HEK293T (cell line): Measurements from ENCODE around the gene C19orf47.

Experiments
- CTCF ChIA-PET: fragments of 350-600 bp; formaldehyde crosslinking; extraction: SDS; loops from one replicate; lab custom pipeline; 2021; ENCODE audit warnings: antibody characterized with exemption, inconsistent platforms; lab: Yijun Ruan, JAX
- POLR2A ChIA-PET: fragments of 350-600 bp; formaldehyde crosslinking; extraction: SDS; loops from one replicate; lab custom pipeline; 2020; ENCODE audit warnings: antibody characterized with exemption, inconsistent platforms; lab: Yijun Ruan, JAX
- DNase-seq: peaks from one replicate; pipeline ENCODE4 v3.0.0; 2012; ENCODE audit warnings: mixed read lengths; ENCODE audit errors: extremely low spot score
- ARNT ChIP-seq: fragments of 450-650 bp; IDR thresholded peaks from 2 replicates; pipeline ENCODE4 v1.6.1; 2017; ENCODE audit warnings: mild to moderate bottlenecking
- BHLHE40 ChIP-seq: fragments of 450-650 bp; IDR thresholded peaks from 2 replicates; pipeline ENCODE4 v1.6.1; 2016; ENCODE audit warnings: mild to moderate bottlenecking, moderate library complexity, borderline replicate concordance
- CTBP1 ChIP-seq: fragments of 450-650 bp; IDR thresholded peaks from 2 replicates; pipeline ENCODE4 v1.6.1; 2016; ENCODE audit warnings: borderline replicate concordance
- ELF4 ChIP-seq: fragments of 450-650 bp; IDR thresholded peaks from 2 replicates; pipeline ENCODE4 v1.6.1; 2017; ENCODE audit warnings: antibody characterized with exemption
- FOXA1 ChIP-seq: fragments of 450-650 bp; IDR thresholded peaks from 2 replicates; pipeline ENCODE4 v1.6.1; 2016; ENCODE audit warnings: mild to moderate bottlenecking
- FOXK2 ChIP-seq: fragments of 450-650 bp; IDR thresholded peaks from 2 replicates; pipeline ENCODE4 v1.6.1; 2016; ENCODE audit warnings: mild to moderate bottlenecking
- FOXM1 ChIP-seq: fragments of 450-650 bp; IDR thresholded peaks from 2 replicates; pipeline ENCODE4 v1.6.1; 2017; ENCODE audit warnings: mild to moderate bottlenecking, borderline replicate concordance
- HDGF ChIP-seq: fragments of 450-650 bp; IDR thresholded peaks from 2 replicates; pipeline ENCODE4 v1.6.1; 2017; ENCODE audit warnings: antibody characterized with exemption, borderline replicate concordance
- L3MBTL2 ChIP-seq: fragments of 450-650 bp; conservative IDR thresholded peaks from 2 replicates; pipeline ENCODE4 v1.6.1; 2016; ENCODE audit warnings: mild to moderate bottlenecking
- LEF1 ChIP-seq: fragments of 450-650 bp; IDR thresholded peaks from 2 replicates; pipeline ENCODE4 v1.6.1; 2017; ENCODE audit warnings: mild to moderate bottlenecking, borderline replicate concordance
- NFRKB ChIP-seq: fragments of 450-650 bp; IDR thresholded peaks from 2 replicates; pipeline ENCODE4 v1.6.1; 2016; ENCODE audit warnings: mild to moderate bottlenecking, moderate library complexity
- SP1 ChIP-seq: fragments of 450-650 bp; IDR thresholded peaks from 2 replicates; pipeline ENCODE4 v1.6.1; 2017
- SUZ12 ChIP-seq: fragments of 450-650 bp; IDR thresholded peaks from 2 replicates; pipeline ENCODE4 v1.6.1; 2016; ENCODE audit warnings: mild to moderate bottlenecking
- TARDBP ChIP-seq: fragments of 450-650 bp; IDR thresholded peaks from 2 replicates; pipeline ENCODE4 v1.6.1; 2016
- ZNF384 ChIP-seq: fragments of 450-650 bp; IDR thresholded peaks from 2 replicates; pipeline ENCODE4 v1.6.1; 2016
- TF ChIP-seq, protein P1 (sequence below): fragments of 450-650 bp; IDR thresholded peaks from 2 replicates; pipeline ENCODE4 v1.6.1; 2016

The C19orf47 gene

DNA sequence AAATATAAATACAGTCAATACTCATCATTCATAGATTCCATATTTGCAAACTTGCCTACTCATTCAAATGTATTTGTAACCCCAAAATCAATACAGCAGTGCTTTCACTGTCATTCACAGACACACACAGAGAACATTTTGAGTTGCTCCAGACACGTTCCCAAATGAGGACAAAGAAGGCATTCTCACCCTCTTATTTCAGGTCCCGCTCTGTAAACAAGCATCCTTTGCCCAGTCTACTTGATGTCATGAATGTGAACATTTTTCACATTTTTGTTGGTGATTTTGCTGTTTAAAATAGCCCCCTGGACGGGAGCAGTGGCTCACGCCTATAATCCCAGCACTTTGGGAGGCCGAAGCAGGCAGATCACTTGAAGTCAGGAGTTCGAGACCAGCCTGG, 15.5 kb downstream of the C19orf47 start:
- ChIA-PET POLR2A (no interaction called here), CTCF (no interaction called here)
- no peak for DNase-seq
- TF ChIP-seq L3MBTL2 = no peak
- TF ChIP-seq HDGF = no peak
- TF ChIP-seq, protein P1, sequence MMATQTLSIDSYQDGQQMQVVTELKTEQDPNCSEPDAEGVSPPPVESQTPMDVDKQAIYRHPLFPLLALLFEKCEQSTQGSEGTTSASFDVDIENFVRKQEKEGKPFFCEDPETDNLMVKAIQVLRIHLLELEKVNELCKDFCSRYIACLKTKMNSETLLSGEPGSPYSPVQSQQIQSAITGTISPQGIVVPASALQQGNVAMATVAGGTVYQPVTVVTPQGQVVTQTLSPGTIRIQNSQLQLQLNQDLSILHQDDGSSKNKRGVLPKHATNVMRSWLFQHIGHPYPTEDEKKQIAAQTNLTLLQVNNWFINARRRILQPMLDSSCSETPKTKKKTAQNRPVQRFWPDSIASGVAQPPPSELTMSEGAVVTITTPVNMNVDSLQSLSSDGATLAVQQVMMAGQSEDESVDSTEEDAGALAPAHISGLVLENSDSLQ = no peak
- TF ChIP-seq FOXA1 = no peak
- TF ChIP-seq FOXK2 = no peak
- no peak for TF ChIP-seq ARNT
- no peak for TF ChIP-seq TARDBP
- TF ChIP-seq CTBP1 = no peak
- no peak for TF ChIP-seq FOXM1
- no peak for TF ChIP-seq LEF1
- no peak for TF ChIP-seq SP1
- no peak for TF ChIP-seq SUZ12
- TF ChIP-seq ELF4 = no peak

DNA sequence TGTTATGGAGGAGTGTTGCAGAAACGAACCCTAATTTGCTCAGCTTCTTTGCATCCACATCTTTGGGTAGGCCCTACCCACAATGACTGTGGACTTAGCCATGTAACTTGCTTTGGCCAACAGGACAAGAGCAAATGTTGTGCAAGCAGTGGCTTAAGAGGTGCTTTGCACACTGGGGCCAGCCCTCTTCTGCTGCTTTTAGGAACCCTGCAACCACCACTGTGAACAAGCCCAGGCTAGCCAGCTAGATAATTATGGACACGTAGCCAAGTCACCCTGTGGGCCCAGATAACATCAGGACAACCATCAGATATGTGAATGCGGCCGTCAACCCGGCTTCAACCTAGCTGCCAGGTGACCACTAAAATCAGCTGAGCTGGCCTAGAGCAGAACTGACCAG, 17.1 kb downstream of the C19orf47 start:
- ChIA-PET POLR2A (interaction anchor here (1.2 to 1.5 kb wide), 2 partner anchors 9 to 17 kb away, joined by 3 to 5 read pairs; partner anchors contain the start of genes C19orf47 and PLD3), CTCF (no interaction called here)
- DNase-seq = no peak
- TF ChIP-seq CTBP1 (no peak), FOXM1 (no peak), ZNF384 (no peak), FOXK2 (no peak), HDGF (no peak), L3MBTL2 (no peak), BHLHE40 (no peak), LEF1 (no peak), FOXA1 (no peak), SUZ12 (no peak), ELF4 (no peak), ARNT (no peak), SP1 (no peak), NFRKB (no peak), TARDBP (no peak)
- TF ChIP-seq, protein P1 = no peak

DNA sequence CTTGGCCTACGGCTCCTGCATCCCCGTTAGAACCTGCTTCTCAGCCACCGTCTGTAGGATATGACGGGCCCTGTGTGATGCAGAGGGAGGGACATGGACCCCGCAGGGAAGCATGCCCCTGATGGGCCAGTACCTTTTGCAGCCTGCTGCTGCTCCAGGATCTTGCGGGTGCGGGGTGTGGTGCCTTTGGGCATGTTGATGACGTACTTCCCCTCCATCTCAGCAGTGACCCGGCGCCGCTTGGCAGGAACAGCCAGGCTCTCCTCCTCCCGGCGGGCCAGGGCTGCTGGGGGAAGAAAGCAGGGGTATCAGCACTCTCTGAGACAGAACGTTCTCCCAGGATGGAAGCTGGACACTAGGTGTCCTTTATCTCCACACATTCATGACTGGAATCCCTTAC, 22.0 kb downstream of the C19orf47 start:
- ChIA-PET CTCF (no interaction called here), POLR2A (no interaction called here)
- TF ChIP-seq TARDBP (no peak), HDGF (no peak), SUZ12 (no peak), FOXK2 (no peak), FOXM1 (no peak), ARNT (no peak), SP1 (no peak), ZNF384 (no peak), L3MBTL2 (no peak), ELF4 (no peak)
- TF ChIP-seq, protein P1 = no peak
- no peak for DNase-seq

DNA sequence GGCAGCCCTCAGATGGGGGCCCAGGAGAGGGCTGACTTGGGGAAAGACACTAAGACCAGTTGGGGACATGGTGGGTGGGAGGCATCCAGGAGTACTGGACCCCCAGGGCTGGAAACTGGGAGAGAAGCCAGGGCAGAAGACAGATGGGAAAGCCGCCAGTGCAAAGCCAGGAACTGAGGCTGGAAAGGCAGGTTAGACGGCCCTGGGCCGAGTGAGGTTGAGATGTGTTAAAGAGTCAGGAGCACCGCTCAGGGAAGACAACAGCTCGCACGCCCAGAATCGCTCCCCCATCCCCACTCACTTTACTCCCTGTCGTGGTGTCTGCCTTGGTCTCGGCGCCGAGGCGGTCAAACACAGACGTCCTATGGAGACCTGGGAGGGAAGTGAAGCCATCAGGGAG, 24.5 kb downstream of the C19orf47 start:
- TF ChIP-seq L3MBTL2 = no peak
- DNase-seq = no peak
- POLR2A ChIA-PET = no interaction called here
- CTCF ChIA-PET = no interaction called here

DNA sequence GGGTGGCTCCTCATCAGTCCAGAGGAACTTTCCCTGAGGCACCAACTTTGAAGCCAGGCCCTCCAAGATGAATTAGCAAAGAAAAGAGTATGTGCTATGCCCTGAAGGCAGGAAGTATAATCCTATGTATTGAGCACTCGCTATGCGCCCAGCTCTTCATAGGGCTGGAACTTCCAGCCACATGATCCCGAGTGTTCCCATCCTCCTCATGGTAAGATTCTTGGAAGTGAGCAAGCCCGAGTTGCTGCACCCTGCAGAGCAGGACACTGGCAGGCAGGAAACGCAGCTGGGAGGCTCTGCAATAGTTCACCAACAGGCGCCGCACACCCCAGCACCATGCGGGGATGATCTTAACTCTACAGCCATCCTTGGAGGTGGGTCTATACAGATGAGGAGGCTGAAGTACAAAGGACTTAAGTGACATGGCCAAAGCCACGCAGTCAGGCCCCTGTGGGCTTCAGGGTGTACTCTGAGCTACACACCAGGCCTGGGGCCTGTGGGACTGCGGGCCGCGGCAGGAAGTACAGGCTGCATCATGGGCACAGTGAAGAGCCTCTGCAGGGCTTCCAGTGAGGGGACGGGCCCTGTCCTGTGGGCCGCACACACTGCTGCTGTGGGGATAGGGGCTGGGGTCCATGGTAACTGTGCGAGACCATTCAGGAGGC, 25.1 kb downstream of the C19orf47 start:
- DNase-seq = no peak
- ChIA-PET CTCF (no interaction called here), POLR2A (no interaction called here)
- TF ChIP-seq SUZ12 = no peak
- no peak for TF ChIP-seq ARNT
- TF ChIP-seq FOXK2 = no peak
- no peak for TF ChIP-seq FOXM1
- no peak for TF ChIP-seq SP1
- TF ChIP-seq HDGF = no peak
- no peak for TF ChIP-seq L3MBTL2
- no peak for TF ChIP-seq ELF4
- TF ChIP-seq ZNF384 = no peak
- TF ChIP-seq, protein P1 = no peak
- TF ChIP-seq FOXA1 = no peak
- TF ChIP-seq CTBP1 = no peak

DNA sequence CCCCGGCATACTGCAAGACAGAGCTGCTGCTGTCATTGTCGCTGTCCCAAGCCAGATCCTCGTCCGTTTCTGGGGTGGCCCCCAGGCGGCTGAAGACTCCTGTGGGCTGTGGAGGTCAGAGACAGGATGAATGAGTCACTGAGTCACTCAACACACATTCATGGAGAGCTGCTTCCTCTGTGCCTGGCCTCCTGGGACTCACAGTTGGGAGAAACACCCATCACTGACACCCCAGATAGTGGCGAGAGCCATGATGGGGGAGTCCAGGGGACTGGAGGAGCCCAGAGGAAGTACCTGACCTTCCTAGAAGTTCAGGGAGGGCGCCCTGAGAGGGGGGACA, 26.0 kb downstream of the C19orf47 start:
- TF ChIP-seq BHLHE40 (no peak), ELF4 (no peak), ARNT (no peak), FOXM1 (no peak), CTBP1 (no peak), LEF1 (no peak), SUZ12 (no peak), ZNF384 (no peak), L3MBTL2 (no peak), SP1 (no peak), FOXA1 (no peak), HDGF (no peak), NFRKB (no peak), FOXK2 (no peak)
- TF ChIP-seq, protein P1 = no peak
- ChIA-PET CTCF (no interaction called here), POLR2A (interaction anchor here (1.8 kb wide), 1 partner anchor 9 kb away, joined by 5 read pairs; no protein-coding TSS in a partner anchor)
- no peak for DNase-seq
